Endothelial cell of hepatic sinusoid (primary cell): ENCODE measurements around the gene PRKCH.

Source experiments
- in situ Hi-C: cut with HindIII; loops from 2 replicates; pipeline ENCODE4 v1.10.0; 2017; ENCODE audit warnings: low sequenced_read_pairs

PRKCH gene

GRCh38 chr14:61466905-61467280, 145.5 kb downstream of the PRKCH start:
- in situ Hi-C loops: loop anchor here (10.0 to 25.0 kb wide), 3 partner anchors 270 to 822 kb away; partner anchors contain the start of gene SIX1

GRCh38 chr14:61467296-61467695, 145.9 kb downstream of the PRKCH start:
- in situ Hi-C loops: loop anchor here (10.0 to 25.0 kb wide), 3 partner anchors 270 to 822 kb away; partner anchors contain the start of gene SIX1

GRCh38 chr14:61468063-61468825, 146.9 kb downstream of the PRKCH start:
- in situ Hi-C loops: loop anchor here (10.0 to 25.0 kb wide), 3 partner anchors 269 to 823 kb away; partner anchors contain the start of gene SIX1

DNA sequence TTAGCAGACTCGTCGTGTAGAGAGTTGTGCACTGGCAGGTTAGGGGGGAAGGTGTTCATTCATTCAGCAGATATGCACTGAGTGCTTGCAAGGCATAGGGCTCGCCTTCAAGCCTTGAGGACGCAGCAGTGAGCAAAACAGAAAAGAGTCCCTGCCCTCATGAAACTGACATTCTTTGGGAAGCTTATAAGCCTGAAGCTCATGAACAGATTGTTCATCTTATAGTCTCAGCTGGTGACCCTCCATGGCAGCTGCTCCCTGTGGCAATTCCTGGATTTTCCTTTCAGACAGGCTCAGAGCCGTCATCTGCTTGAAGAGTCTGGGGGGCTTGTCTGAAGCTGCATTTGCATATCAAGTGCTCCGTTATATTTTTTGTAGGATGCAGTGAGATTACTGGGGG, 148.4 kb downstream of the PRKCH start:
- in situ Hi-C loops: loop anchor here (10.0 to 25.0 kb wide), 3 partner anchors 268 to 825 kb away; partner anchors contain the start of gene SIX1

DNA sequence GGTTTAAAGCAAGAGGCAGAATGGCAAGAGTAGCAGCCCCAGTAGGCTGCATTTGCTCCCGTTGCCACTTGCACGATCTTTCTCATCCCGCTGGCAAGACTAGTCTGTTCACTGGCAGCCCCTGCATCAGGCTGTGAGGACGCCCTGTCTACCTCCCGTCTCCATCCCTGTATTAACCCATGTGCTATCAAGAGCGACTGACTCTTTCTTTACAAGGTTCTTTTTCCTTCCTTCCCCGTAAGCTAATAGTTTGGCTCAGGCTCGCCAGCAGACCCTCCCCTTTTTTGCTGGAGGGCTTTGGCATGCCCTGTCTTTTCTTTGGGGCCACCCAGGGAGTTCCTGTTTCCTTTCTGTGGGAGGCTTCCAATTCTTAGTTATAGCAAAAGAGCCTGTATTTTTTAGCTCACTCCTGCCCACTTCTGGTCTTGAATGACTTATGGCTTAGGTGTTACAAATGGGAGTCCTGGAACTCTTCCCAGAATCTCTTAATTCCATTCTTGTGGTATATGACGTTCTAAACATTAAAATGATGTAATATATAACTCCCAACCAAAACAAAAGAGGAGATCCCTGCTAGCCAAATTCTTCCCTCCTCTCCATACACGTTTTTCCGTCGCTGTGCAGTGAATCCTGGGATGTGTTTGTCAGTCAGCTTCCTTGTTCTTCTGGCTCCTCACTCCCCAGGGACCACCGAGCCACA, 149.0 kb downstream of the PRKCH start:
- in situ Hi-C loops: loop anchor here (25.0 kb wide), 2 partner anchors 267 to 642 kb away; no protein-coding TSS in a partner anchor

DNA sequence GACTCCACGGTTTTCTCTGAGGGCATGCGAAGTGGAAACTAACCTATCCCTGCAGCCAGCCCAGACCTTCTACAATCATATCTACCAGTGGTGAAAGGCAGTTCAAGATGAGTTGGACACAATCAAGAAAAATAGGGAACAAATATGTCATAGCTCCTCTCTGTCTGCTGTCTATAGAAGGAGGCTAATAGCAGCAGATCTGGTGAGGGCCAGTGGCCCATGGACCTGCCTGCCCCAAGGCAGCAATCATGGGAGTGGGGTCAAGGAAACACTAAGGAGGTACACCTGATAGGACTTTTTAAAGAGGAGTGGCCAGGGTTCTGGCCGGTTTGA, 149.5 kb downstream of the PRKCH start:
- in situ Hi-C loops: loop anchor here (25.0 kb wide), 2 partner anchors 266 to 641 kb away; no protein-coding TSS in a partner anchor

DNA sequence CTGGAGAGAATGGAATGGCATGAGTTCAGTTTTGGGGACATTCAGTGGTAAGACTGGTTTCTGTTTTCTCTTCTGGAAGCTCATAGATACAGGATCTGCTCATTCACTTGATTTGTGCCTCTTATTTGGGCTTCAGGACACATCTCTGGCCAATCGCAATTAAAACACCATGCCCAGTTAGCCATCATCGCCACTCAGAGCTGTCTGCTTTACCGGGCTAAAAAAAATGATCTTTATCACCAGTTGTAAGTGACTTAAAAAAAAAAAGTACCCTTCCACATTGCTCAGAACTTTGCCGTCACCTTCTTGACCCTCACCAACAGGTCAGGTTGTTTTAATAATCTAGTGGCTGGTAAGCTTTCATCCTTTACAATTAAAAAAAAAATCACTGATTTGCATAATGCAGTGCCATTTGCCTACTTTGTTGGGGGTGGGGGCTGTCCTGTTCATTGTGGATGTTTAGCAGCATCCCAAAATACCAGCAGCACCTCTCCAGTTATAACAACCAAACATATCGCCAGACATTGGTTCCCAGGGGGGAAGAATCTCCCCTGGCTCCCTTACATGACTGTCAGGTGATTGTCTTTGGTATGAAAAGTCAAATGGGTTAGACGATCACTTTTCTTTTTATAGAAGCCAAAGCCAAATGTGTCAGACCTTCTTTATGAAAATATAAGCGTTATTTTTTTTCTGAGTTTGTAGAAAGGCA, 150.1 kb downstream of the PRKCH start:
- in situ Hi-C loops: loop anchor here (25.0 kb wide), 2 partner anchors 266 to 641 kb away; no protein-coding TSS in a partner anchor

GRCh38 chr14:61472011-61472672, 150.8 kb downstream of the PRKCH start:
- in situ Hi-C loops: loop anchor here (25.0 kb wide), 2 partner anchors 265 to 640 kb away; no protein-coding TSS in a partner anchor

- in situ Hi-C loops: loop anchor here (25.0 kb wide), 2 partner anchors 264 to 639 kb away; no protein-coding TSS in a partner anchor
Measured at GRCh38 chr14:61472801-61473376, 151.5 kb downstream of the PRKCH start.

- in situ Hi-C loops: loop anchor here (25.0 kb wide), 2 partner anchors 263 to 638 kb away; no protein-coding TSS in a partner anchor
Measured at GRCh38 chr14:61474015-61474414, 152.6 kb downstream of the PRKCH start.

DNA sequence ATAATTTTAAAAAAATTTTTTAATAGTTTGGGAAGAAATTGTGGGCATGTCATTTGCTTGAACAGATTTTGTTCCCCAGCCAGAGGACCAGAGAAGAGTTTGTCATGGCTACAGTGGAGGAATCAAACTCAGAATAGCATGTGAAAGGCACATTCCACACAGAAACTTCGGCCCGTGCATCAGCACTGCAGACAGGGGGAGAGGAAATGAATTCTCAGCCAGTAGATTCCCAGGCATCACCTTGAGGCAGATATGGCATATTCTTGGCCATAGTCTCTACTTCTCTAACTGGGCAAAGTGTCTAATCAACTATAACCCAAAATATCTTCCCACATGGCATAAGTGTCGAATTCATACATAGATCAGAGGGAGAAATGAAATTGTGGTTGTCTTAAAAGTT, 153.3 kb downstream of the PRKCH start:
- in situ Hi-C loops: loop anchor here (25.0 kb wide), 2 partner anchors 263 to 638 kb away; no protein-coding TSS in a partner anchor

- in situ Hi-C loops: no loop called here
Measured at GRCh38 chr14:61475316-61475715, 153.9 kb downstream of the PRKCH start.

- in situ Hi-C loops: no loop called here
Measured at GRCh38 chr14:61476105-61476753, 154.8 kb downstream of the PRKCH start.

- in situ Hi-C loops: no loop called here
Measured at GRCh38 chr14:61476754-61477410, 155.5 kb downstream of the PRKCH start.

- in situ Hi-C loops: no loop called here
Measured at GRCh38 chr14:61477712-61478462, 156.5 kb downstream of the PRKCH start.

DNA sequence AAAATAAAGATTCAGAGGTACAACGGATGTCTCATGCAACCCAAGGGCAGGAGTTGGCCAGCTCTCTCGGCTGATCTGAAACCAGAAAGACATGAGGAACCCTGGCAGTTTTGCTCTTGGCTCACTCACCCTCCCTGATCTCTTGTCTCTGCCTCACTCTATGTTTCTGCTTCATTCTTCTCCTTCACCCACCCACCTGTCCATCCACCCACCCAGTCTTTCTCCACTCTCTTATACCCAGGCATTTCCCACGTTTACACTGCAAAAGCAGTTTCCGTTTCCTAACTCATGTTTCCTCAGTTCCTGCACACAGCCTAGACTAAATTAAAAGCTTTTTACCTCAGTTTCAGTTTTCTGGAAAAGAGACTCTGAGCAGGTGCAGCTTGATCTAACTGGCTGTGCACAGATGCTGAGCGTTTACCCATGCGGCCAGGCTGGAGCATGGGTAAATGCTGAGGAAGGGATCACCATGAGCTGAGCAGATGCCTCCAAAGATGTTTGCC, 157.6 kb downstream of the PRKCH start:
- in situ Hi-C loops: no loop called here

DNA sequence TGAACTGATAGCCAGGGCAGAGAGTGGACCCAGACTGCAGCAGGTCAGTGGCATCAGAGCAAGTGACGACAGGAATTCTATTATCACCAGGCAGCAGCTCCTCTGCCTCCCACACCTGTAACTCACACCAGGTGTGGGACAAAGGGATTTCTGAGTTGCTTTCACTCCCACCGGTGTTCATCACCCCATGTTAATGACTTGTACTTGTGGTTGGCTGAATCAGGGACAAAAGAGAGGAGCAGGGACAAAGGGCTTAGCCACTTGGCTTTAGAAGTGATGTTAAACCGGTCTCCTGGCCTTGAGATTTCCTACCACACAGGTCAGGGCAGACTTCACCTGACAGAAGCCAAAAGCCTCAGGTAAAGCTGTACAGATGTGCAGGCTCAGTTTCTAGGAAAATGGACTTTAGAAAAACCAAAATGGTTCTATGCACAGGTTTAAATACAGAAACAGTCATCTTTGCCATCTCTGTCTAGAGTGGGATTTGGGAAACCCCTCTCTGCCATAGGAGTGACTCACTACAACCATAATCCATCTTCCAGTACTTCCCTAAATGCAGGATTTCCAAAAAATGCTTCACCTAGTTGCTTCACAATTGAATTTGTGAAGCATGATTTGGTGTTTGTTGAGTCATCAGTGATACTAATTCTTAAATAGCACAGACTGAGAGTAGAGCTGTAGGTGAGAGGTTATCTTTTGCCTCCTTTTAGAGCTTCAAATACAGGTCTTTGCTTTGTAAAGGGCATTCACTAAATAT, 158.5 kb downstream of the PRKCH start:
- in situ Hi-C loops: loop anchor here (5.0 kb wide), 1 partner anchor 52 kb away; no protein-coding TSS in a partner anchor
